Measurements from ENCODE around the gene ZNF697.
A peak's percentile ranks its signal among the peaks of the same experiment; 100 is the strongest.
"Not testable (repeated sequence)": the region's sequence is repeated elsewhere in the genome, so short reads cannot be mapped to it uniquely, and the experiment has no call there.

The ZNF697 gene

GRCh38 chr1:119647734-119648619 is at the start of gene ZNF697:
Gene ZNF697, minus strand, starts transcription at chr1:119648266. Its CDS starts 22,166 bp downstream, at chr1:119626100.
- H3K4me1 ChIP-seq (ENCODE audit: control insufficient read depth in 1 of 2, insufficient read depth in 2 of 2, low read length in 2 of 2) = peaks cover 10 to 16% of the 10 kb centered on the region in 2 donors
- peak within 1 kb of the TSS; percentile 93 to 96 for H3K4me3 ChIP-seq (ENCODE audit: low read depth in 1 of 2, low read length in 2 of 2)
- peak within 1 kb of the TSS; percentile 84 for H3K27ac ChIP-seq (ENCODE audit: low read depth, low read length)
- peaks cover 0 to 4% of the 10 kb centered on the region in 2 donors for H3K27me3 ChIP-seq (ENCODE audit: control insufficient read depth in 1 of 2, insufficient read depth in 2 of 2, low read length in 2 of 2)
- peak within 1 kb of the TSS; percentile 85 to 93 for H3K9ac ChIP-seq (ENCODE audit: low read depth in 1 of 2, low read length in 2 of 2)
- no peaks in the 10 kb centered on the region for H3K9me3 ChIP-seq (ENCODE audit: control insufficient read depth in 1 of 2, low read length in 2 of 2)
- H3K36me3 ChIP-seq (ENCODE audit: control insufficient read depth in 1 of 2, insufficient read depth in 2 of 2, low read length in 2 of 2) = no peaks in the 10 kb centered on the region

- H3K36me3 ChIP-seq (ENCODE audit: control insufficient read depth in 1 of 2, insufficient read depth in 2 of 2, low read length in 2 of 2) = no peaks in the 10 kb centered on the region
- H3K9me3 ChIP-seq (ENCODE audit: control insufficient read depth in 1 of 2, low read length in 2 of 2) = peaks cover 7 to 9% of the 10 kb centered on the region in 2 donors
- no peak overlapping the region for H3K27ac ChIP-seq (ENCODE audit: low read depth, low read length)
- H3K27me3 ChIP-seq (ENCODE audit: control insufficient read depth in 1 of 2, insufficient read depth in 2 of 2, low read length in 2 of 2) = no peaks in the 10 kb centered on the region
- H3K4me3 ChIP-seq (ENCODE audit: low read depth in 1 of 2, low read length in 2 of 2) = no peak overlapping the region
- no peaks in the 10 kb centered on the region for H3K4me1 ChIP-seq (ENCODE audit: control insufficient read depth in 1 of 2, insufficient read depth in 2 of 2, low read length in 2 of 2)
- H3K9ac ChIP-seq (ENCODE audit: low read depth in 1 of 2, low read length in 2 of 2) = no peak overlapping the region
Observed at GRCh38 chr1:119697598-119697997, 49.5 kb upstream of the ZNF697 start.

DNA sequence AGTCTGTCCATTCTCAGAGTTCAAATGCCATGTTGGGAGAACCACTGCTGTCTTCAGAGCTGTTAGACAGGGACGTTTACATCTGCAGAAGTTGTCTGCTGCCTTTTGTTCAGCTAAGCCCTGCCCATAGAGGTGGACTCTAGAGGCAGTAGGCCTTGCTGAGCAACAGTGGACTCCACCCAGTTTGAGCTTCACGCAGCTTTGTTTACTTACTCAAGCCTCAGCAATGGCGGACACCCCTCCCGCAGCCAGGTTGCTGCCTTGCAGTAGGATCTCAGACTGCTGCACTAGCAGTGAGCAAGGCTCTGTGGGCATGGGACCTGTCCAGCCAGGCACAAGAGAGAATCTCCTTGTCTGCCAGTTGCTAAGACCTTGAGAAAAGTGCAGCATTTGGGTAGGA is 48.8 kb upstream of the ZNF697 start:
- not testable (repeated sequence) for H3K27me3 ChIP-seq (ENCODE audit: control insufficient read depth in 1 of 2, insufficient read depth in 2 of 2, low read length in 2 of 2); H3K27ac ChIP-seq (ENCODE audit: low read depth, low read length); H3K36me3 ChIP-seq (ENCODE audit: control insufficient read depth in 1 of 2, insufficient read depth in 2 of 2, low read length in 2 of 2); H3K9ac ChIP-seq (ENCODE audit: low read depth in 1 of 2, low read length in 2 of 2); H3K4me3 ChIP-seq (ENCODE audit: low read depth in 1 of 2, low read length in 2 of 2); H3K4me1 ChIP-seq (ENCODE audit: control insufficient read depth in 1 of 2, insufficient read depth in 2 of 2, low read length in 2 of 2); H3K9me3 ChIP-seq (ENCODE audit: control insufficient read depth in 1 of 2, low read length in 2 of 2)

DNA sequence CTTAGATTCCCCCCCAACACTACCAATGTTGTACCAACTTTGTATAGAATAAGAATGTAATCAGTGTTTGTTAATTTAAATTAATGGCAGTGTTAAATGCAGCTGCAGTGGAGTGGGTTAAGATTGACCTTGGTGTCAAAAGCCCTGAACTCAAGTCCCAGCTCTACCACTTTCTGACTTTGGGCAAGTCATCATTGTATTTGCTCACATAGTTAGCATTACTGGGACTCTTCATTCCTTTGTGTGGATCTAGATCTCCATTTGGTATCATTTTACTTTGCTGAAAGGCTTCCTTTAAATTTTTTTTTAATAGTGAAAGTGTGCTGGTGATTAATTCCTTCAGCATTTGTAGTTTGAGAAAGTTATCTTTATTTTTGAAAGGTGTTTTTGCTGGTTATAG is 41.4 kb upstream of the ZNF697 start:
- Histone ChIP-seq H3K9ac (ENCODE audit: low read depth in 1 of 2, low read length in 2 of 2) (no peak overlapping the region), H3K4me1 (ENCODE audit: control insufficient read depth in 1 of 2, insufficient read depth in 2 of 2, low read length in 2 of 2) (no peaks in the 10 kb centered on the region), H3K27ac (ENCODE audit: low read depth, low read length) (no peak overlapping the region), H3K9me3 (ENCODE audit: control insufficient read depth in 1 of 2, low read length in 2 of 2) (no peaks in the 10 kb centered on the region), H3K4me3 (ENCODE audit: low read depth in 1 of 2, low read length in 2 of 2) (no peak overlapping the region), H3K36me3 (ENCODE audit: control insufficient read depth in 1 of 2, insufficient read depth in 2 of 2, low read length in 2 of 2) (no peaks in the 10 kb centered on the region), H3K27me3 (ENCODE audit: control insufficient read depth in 1 of 2, insufficient read depth in 2 of 2, low read length in 2 of 2) (no peaks in the 10 kb centered on the region)

DNA sequence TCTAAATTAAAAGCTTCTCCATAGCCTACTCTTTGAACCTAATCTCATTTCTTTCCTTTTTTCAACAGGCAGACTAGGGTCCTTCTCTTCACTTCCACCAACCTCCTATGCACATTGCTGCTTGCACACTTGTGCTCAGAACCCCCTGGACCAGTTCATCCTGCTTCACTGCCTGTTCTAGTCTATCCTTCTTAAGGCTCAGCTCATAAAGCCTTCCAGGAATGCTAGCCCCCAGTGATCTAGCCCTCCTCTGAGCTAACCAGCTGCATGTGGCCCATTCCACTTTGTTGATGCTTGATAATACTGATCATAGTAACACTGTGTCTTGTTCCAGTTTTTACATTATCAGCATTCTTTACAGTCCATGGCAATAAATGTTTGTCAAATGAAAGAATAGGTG is 40.7 kb upstream of the ZNF697 start:
- H3K27me3 ChIP-seq (ENCODE audit: control insufficient read depth in 1 of 2, insufficient read depth in 2 of 2, low read length in 2 of 2) = no peaks in the 10 kb centered on the region
- H3K36me3 ChIP-seq (ENCODE audit: control insufficient read depth in 1 of 2, insufficient read depth in 2 of 2, low read length in 2 of 2) = no peaks in the 10 kb centered on the region
- H3K4me1 ChIP-seq (ENCODE audit: control insufficient read depth in 1 of 2, insufficient read depth in 2 of 2, low read length in 2 of 2) = no peaks in the 10 kb centered on the region
- no peak overlapping the region for H3K27ac ChIP-seq (ENCODE audit: low read depth, low read length)
- no peak overlapping the region for H3K4me3 ChIP-seq (ENCODE audit: low read depth in 1 of 2, low read length in 2 of 2)
- no peak overlapping the region for H3K9ac ChIP-seq (ENCODE audit: low read depth in 1 of 2, low read length in 2 of 2)
- no peaks in the 10 kb centered on the region for H3K9me3 ChIP-seq (ENCODE audit: control insufficient read depth in 1 of 2, low read length in 2 of 2)

DNA sequence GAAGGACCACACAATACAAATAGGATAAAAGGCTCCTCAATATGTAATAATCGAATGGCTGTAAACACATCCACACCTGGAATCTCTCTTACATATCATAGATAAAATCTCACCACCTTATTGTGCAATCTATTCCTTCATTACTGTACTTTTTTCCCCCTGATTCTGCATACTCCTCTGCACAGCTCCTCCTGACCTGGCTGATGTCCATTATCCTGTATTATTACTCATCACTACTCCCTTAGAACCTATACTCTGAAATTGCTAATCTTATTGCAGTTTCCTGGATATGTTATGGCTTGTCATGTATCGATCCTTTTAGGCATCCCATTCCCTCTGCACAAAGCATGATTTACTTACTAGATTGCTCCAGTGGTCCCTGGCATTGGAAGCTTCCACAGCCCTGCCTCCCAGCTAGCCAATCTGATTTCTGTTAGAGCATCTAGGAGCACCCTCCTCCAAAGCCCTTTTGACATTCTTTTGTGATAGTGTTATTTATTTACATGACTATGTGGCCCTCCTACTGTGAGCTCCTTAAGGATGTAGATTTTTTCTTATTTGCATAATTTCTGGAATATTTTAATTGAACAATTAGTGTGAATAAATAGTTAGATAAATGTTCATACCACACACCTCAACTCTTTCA is 39.5 kb upstream of the ZNF697 start:
- no peak overlapping the region for H3K4me3 ChIP-seq (ENCODE audit: low read depth in 1 of 2, low read length in 2 of 2)
- no peak overlapping the region for H3K27ac ChIP-seq (ENCODE audit: low read depth, low read length)
- H3K27me3 ChIP-seq (ENCODE audit: control insufficient read depth in 1 of 2, insufficient read depth in 2 of 2, low read length in 2 of 2) = no peaks in the 10 kb centered on the region
- no peaks in the 10 kb centered on the region for H3K36me3 ChIP-seq (ENCODE audit: control insufficient read depth in 1 of 2, insufficient read depth in 2 of 2, low read length in 2 of 2)
- no peaks in the 10 kb centered on the region for H3K9me3 ChIP-seq (ENCODE audit: control insufficient read depth in 1 of 2, low read length in 2 of 2)
- H3K9ac ChIP-seq (ENCODE audit: low read depth in 1 of 2, low read length in 2 of 2) = no peak overlapping the region
- H3K4me1 ChIP-seq (ENCODE audit: control insufficient read depth in 1 of 2, insufficient read depth in 2 of 2, low read length in 2 of 2) = no peaks in the 10 kb centered on the region

DNA sequence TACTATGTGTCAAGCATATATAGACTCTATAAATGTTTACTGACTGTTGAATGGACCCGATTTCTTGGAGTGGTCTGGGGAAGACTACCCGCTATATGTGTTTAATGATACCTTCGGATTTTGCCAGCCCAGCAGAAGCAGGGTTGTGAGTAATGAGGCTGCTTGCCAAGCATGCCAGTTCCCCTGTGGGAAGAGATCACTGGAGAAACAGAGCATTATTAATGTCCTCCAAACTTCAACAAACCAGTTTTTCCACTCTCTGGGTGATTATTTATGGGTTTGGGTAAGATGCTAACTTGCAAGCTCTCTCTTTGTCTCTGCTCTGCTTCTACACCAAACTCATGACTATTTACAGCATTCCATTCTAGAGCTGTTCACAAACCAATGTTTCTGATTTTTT is 38.6 kb upstream of the ZNF697 start:
- no peaks in the 10 kb centered on the region for H3K36me3 ChIP-seq (ENCODE audit: control insufficient read depth in 1 of 2, insufficient read depth in 2 of 2, low read length in 2 of 2)
- no peak overlapping the region for H3K9ac ChIP-seq (ENCODE audit: low read depth in 1 of 2, low read length in 2 of 2)
- no peak overlapping the region for H3K27ac ChIP-seq (ENCODE audit: low read depth, low read length)
- H3K27me3 ChIP-seq (ENCODE audit: control insufficient read depth in 1 of 2, insufficient read depth in 2 of 2, low read length in 2 of 2) = no peaks in the 10 kb centered on the region
- H3K4me1 ChIP-seq (ENCODE audit: control insufficient read depth in 1 of 2, insufficient read depth in 2 of 2, low read length in 2 of 2) = no peaks in the 10 kb centered on the region
- no peak overlapping the region for H3K4me3 ChIP-seq (ENCODE audit: low read depth in 1 of 2, low read length in 2 of 2)
- H3K9me3 ChIP-seq (ENCODE audit: control insufficient read depth in 1 of 2, low read length in 2 of 2) = no peaks in the 10 kb centered on the region

GRCh38 chr1:119683893-119684292 is 35.8 kb upstream of the ZNF697 start:
- Histone ChIP-seq H3K9me3 (ENCODE audit: control insufficient read depth in 1 of 2, low read length in 2 of 2) (no peaks in the 10 kb centered on the region), H3K4me3 (ENCODE audit: low read depth in 1 of 2, low read length in 2 of 2) (no peak overlapping the region), H3K27ac (ENCODE audit: low read depth, low read length) (no peak overlapping the region), H3K9ac (ENCODE audit: low read depth in 1 of 2, low read length in 2 of 2) (no peak overlapping the region), H3K4me1 (ENCODE audit: control insufficient read depth in 1 of 2, insufficient read depth in 2 of 2, low read length in 2 of 2) (no peaks in the 10 kb centered on the region), H3K27me3 (ENCODE audit: control insufficient read depth in 1 of 2, insufficient read depth in 2 of 2, low read length in 2 of 2) (no peaks in the 10 kb centered on the region), H3K36me3 (ENCODE audit: control insufficient read depth in 1 of 2, insufficient read depth in 2 of 2, low read length in 2 of 2) (no peaks in the 10 kb centered on the region)

DNA sequence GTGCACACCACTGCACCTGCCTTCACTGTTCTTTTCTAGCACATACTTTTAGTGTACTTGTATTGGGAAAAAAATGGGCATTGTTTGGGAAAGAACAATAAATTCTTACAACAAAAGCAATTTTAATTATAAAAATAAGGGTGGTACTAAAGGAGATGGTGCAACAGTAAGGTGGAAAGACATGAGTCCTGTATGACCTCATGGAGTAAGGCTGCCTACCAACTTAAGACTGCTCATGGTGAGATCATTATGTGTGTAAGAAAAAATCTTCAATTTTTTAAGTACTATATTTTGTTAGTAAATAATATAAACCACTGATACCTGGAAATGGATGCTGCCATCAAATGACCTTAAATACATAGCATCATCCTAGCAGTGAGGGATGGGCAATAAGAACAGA is 34.1 kb upstream of the ZNF697 start:
- H3K4me3 ChIP-seq (ENCODE audit: low read depth in 1 of 2, low read length in 2 of 2) = no peak overlapping the region
- no peak overlapping the region for H3K9ac ChIP-seq (ENCODE audit: low read depth in 1 of 2, low read length in 2 of 2)
- H3K36me3 ChIP-seq (ENCODE audit: control insufficient read depth in 1 of 2, insufficient read depth in 2 of 2, low read length in 2 of 2) = no peaks in the 10 kb centered on the region
- H3K27me3 ChIP-seq (ENCODE audit: control insufficient read depth in 1 of 2, insufficient read depth in 2 of 2, low read length in 2 of 2) = peaks cover 0 to 3% of the 10 kb centered on the region in 2 donors
- H3K4me1 ChIP-seq (ENCODE audit: control insufficient read depth in 1 of 2, insufficient read depth in 2 of 2, low read length in 2 of 2) = no peaks in the 10 kb centered on the region
- H3K27ac ChIP-seq (ENCODE audit: low read depth, low read length) = no peak overlapping the region
- no peaks in the 10 kb centered on the region for H3K9me3 ChIP-seq (ENCODE audit: control insufficient read depth in 1 of 2, low read length in 2 of 2)

DNA sequence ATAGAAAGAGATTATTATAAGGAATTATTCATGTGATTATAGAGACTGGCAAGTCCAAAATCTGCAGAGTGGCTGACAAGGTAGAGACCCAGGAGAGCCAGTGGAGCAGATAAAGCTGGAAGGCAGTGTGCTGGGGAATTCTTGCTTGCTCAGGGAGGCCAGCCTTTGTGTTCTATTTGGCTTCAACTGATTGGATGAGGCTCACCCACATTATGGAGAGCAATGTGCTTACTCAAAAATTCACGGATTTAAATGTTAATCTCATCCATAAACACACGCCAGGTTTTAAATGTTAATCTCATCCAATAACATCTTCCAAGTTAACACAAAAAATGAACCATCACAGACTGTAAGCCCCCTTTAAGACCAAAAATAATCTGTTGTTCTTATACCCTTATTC is 33.5 kb upstream of the ZNF697 start:
- Histone ChIP-seq H3K27ac (ENCODE audit: low read depth, low read length) (no peak overlapping the region), H3K9ac (ENCODE audit: low read depth in 1 of 2, low read length in 2 of 2) (no peak overlapping the region), H3K4me3 (ENCODE audit: low read depth in 1 of 2, low read length in 2 of 2) (no peak overlapping the region), H3K9me3 (ENCODE audit: control insufficient read depth in 1 of 2, low read length in 2 of 2) (no peaks in the 10 kb centered on the region), H3K27me3 (ENCODE audit: control insufficient read depth in 1 of 2, insufficient read depth in 2 of 2, low read length in 2 of 2) (peaks cover 0 to 3% of the 10 kb centered on the region in 2 donors), H3K36me3 (ENCODE audit: control insufficient read depth in 1 of 2, insufficient read depth in 2 of 2, low read length in 2 of 2) (no peaks in the 10 kb centered on the region), H3K4me1 (ENCODE audit: control insufficient read depth in 1 of 2, insufficient read depth in 2 of 2, low read length in 2 of 2) (no peaks in the 10 kb centered on the region)
